Duodenal mucosa (tissue), 2 donors: Measurements from ENCODE around the gene LCP2.

ENCODE experiments used
- H3K27ac ChIP-seq: one replicate; pipeline ENCODE4 v1.7.0; 2013; ENCODE audit warnings: low read depth, low read length
- H3K27me3 ChIP-seq, 2 donors: one replicate each; pipeline ENCODE4 v1.7.0; 2013; ENCODE audit warnings: low read length in 2 of 2, control low read depth in 1 of 2; ENCODE audit not compliant: insufficient read depth in 2 of 2, control insufficient read depth in 1 of 2
- H3K36me3 ChIP-seq, 2 donors: one replicate each; pipeline ENCODE4 v1.7.0; 2013; ENCODE audit warnings: low read length in 2 of 2, control low read depth in 1 of 2; ENCODE audit not compliant: insufficient read depth in 2 of 2, control insufficient read depth in 1 of 2
- H3K4me1 ChIP-seq, 2 donors: one replicate each; pipeline ENCODE4 v1.7.0; 2013; ENCODE audit warnings: low read length in 2 of 2, control low read depth in 1 of 2; ENCODE audit not compliant: insufficient read depth in 2 of 2, control insufficient read depth in 1 of 2
- H3K4me3 ChIP-seq, 2 donors: one replicate each; pipeline ENCODE4 v1.7.0; 2013; ENCODE audit warnings: low read length in 2 of 2, low read depth in 1 of 2
- H3K9ac ChIP-seq, 2 donors: one replicate each; pipeline ENCODE4 v1.7.0; 2013; ENCODE audit warnings: low read length in 2 of 2, low read depth in 1 of 2
- H3K9me3 ChIP-seq, 2 donors: one replicate each; pipeline ENCODE4 v1.7.0; 2013; ENCODE audit warnings: low read length in 2 of 2, control low read depth in 1 of 2; ENCODE audit not compliant: control insufficient read depth in 1 of 2

The LCP2 gene

GRCh38 chr5:170267431-170268152, 30.0 kb downstream of the LCP2 start:
- Histone ChIP-seq H3K4me1 (peaks cover 18 to 36% of the 10 kb centered on the region in 2 donors), H3K9ac (no peak overlapping the region), H3K27me3 (no peaks in the 10 kb centered on the region), H3K36me3 (peaks cover 6 to 31% of the 10 kb centered on the region in 2 donors), H3K4me3 (no peak overlapping the region), H3K9me3 (no peaks in the 10 kb centered on the region), H3K27ac (no peak overlapping the region)

GRCh38 chr5:170266570-170267381, 30.8 kb downstream of the LCP2 start:
- Histone ChIP-seq H3K4me3 (no peak overlapping the region), H3K4me1 (peaks cover 18 to 36% of the 10 kb centered on the region in 2 donors), H3K9me3 (no peaks in the 10 kb centered on the region), H3K36me3 (peaks cover 11 to 37% of the 10 kb centered on the region in 2 donors), H3K9ac (no peak overlapping the region), H3K27ac (no peak overlapping the region), H3K27me3 (no peaks in the 10 kb centered on the region)

- Histone ChIP-seq H3K4me1 (peaks cover 18 to 39% of the 10 kb centered on the region in 2 donors), H3K9me3 (no peaks in the 10 kb centered on the region), H3K27me3 (no peaks in the 10 kb centered on the region), H3K36me3 (peaks cover 11 to 48% of the 10 kb centered on the region in 2 donors), H3K27ac (no peak overlapping the region), H3K4me3 (no peak overlapping the region), H3K9ac (no peak overlapping the region)
These were observed 32.1 kb downstream of the LCP2 start for GRCh38 chr5:170265522-170265921.

GRCh38 chr5:170263906-170264305, 33.7 kb downstream of the LCP2 start:
- no peaks in the 10 kb centered on the region for H3K27me3 ChIP-seq
- no peak overlapping the region for H3K27ac ChIP-seq
- H3K9me3 ChIP-seq, result no peaks in the 10 kb centered on the region
- H3K36me3 ChIP-seq, result peaks cover 21 to 45% of the 10 kb centered on the region in 2 donors
- H3K4me3 ChIP-seq, result no peak overlapping the region
- H3K4me1 ChIP-seq, result peaks cover 12 to 27% of the 10 kb centered on the region in 2 donors
- H3K9ac ChIP-seq, result no peak overlapping the region

- Histone ChIP-seq H3K9me3 (no peaks in the 10 kb centered on the region), H3K4me3 (no peak overlapping the region), H3K36me3 (peaks cover 30 to 51% of the 10 kb centered on the region in 2 donors), H3K4me1 (peaks cover 7 to 17% of the 10 kb centered on the region in 2 donors), H3K27me3 (no peaks in the 10 kb centered on the region), H3K9ac (no peak overlapping the region), H3K27ac (no peak overlapping the region)
These were observed 35.2 kb downstream of the LCP2 start for GRCh38 chr5:170262061-170263045.

GRCh38 chr5:170261528-170262043, 36.0 kb downstream of the LCP2 start:
- Histone ChIP-seq H3K36me3 (peaks cover 31 to 57% of the 10 kb centered on the region in 2 donors), H3K27me3 (no peaks in the 10 kb centered on the region), H3K4me1 (peaks cover under 1 to 10% of the 10 kb centered on the region in 2 donors), H3K4me3 (no peak overlapping the region), H3K9me3 (no peaks in the 10 kb centered on the region), H3K9ac (no peak overlapping the region), H3K27ac (no peak overlapping the region)

- Histone ChIP-seq H3K27me3 (no peaks in the 10 kb centered on the region), H3K9me3 (no peaks in the 10 kb centered on the region), H3K9ac (no peak overlapping the region), H3K27ac (no peak overlapping the region), H3K4me3 (no peak overlapping the region), H3K36me3 (peaks cover 32 to 47% of the 10 kb centered on the region in 2 donors), H3K4me1 (peaks cover 0 to 3% of the 10 kb centered on the region in 2 donors)
These were observed 40.2 kb downstream of the LCP2 start for GRCh38 chr5:170257370-170257769.

- no peaks in the 10 kb centered on the region for H3K27me3 ChIP-seq
- peaks cover 0 to 2% of the 10 kb centered on the region in 2 donors for H3K4me1 ChIP-seq
- H3K9me3 ChIP-seq, result no peaks in the 10 kb centered on the region
- no peak overlapping the region for H3K27ac ChIP-seq
- no peak overlapping the region for H3K9ac ChIP-seq
- H3K36me3 ChIP-seq, result peaks cover 29 to 42% of the 10 kb centered on the region in 2 donors
- no peak overlapping the region for H3K4me3 ChIP-seq
These were observed 41.0 kb downstream of the LCP2 start for GRCh38 chr5:170256571-170256970.

- Histone ChIP-seq H3K27ac (no peak overlapping the region), H3K36me3 (peaks cover 22 to 28% of the 10 kb centered on the region in 2 donors), H3K9me3 (no peaks in the 10 kb centered on the region), H3K4me3 (no peak overlapping the region), H3K27me3 (no peaks in the 10 kb centered on the region), H3K9ac (no peak overlapping the region), H3K4me1 (no peaks in the 10 kb centered on the region)
These were observed 43.5 kb downstream of the LCP2 start for GRCh38 chr5:170254056-170254455.
